Smooth muscle cell (in vitro differentiated cells): ENCODE results near the gene SLC37A1. TPM values are rescaled to one million over a fixed set of nuclear protein-coding genes. Genes with fewer than 3 reads are reported as not detected.

Source experiments
- DNase-seq: peaks from one replicate; lab custom pipeline; 2025; ENCODE audit not compliant: unreplicated experiment; lab: John Stamatoyannopoulos, UW
- H2AFZ ChIP-seq: fragments of 200-600 bp; sonication (generic); 2 replicates; pipeline ENCODE4 v1.6.0; 2016; ENCODE audit warnings: antibody characterized with exemption, low read depth, mild to moderate bottlenecking
- H3F3A ChIP-seq: fragments of 200-600 bp; sonication (generic); 2 replicates; pipeline ENCODE4 v1.6.0; 2017; ENCODE audit warnings: antibody characterized with exemption, low read depth
- H3K27ac ChIP-seq: fragments of 200-600 bp; sonication (generic); 2 replicates; pipeline ENCODE4 v1.5.1; 2016; ENCODE audit warnings: low read depth, mild to moderate bottlenecking
- H3K27me3 ChIP-seq: fragments of 200-600 bp; sonication (generic); 2 replicates; pipeline ENCODE4 v1.6.1; 2016; ENCODE audit warnings: low read depth, mild to moderate bottlenecking
- H3K36me3 ChIP-seq: fragments of 200-600 bp; sonication (generic); 2 replicates; pipeline ENCODE4 v1.5.1; 2016; ENCODE audit warnings: low read depth
- H3K4me1 ChIP-seq: fragments of 200-600 bp; sonication (generic); 2 replicates; pipeline ENCODE4 v1.5.1; 2016; ENCODE audit warnings: low read depth
- H3K4me2 ChIP-seq: fragments of 200-600 bp; sonication (generic); 2 replicates; pipeline ENCODE4 v1.6.0; 2016; ENCODE audit warnings: mild to moderate bottlenecking
- H3K4me3 ChIP-seq: fragments of 200-600 bp; sonication (generic); 2 replicates; pipeline ENCODE4 v1.5.1; 2016; ENCODE audit warnings: mild to moderate bottlenecking
- H3K79me2 ChIP-seq: fragments of 200-600 bp; sonication (generic); 2 replicates; pipeline ENCODE4 v1.6.0; 2016; ENCODE audit warnings: low read depth, mild to moderate bottlenecking
- H3K9ac ChIP-seq: fragments of 200-600 bp; sonication (generic); 2 replicates; pipeline ENCODE4 v1.6.0; 2016; ENCODE audit warnings: low read depth
- H3K9me3 ChIP-seq: fragments of 200-600 bp; sonication (generic); replicated peaks from 2 replicates; pipeline ENCODE4 v1.5.1; 2016; ENCODE audit warnings: low read depth
- H4K20me1 ChIP-seq: fragments of 200-600 bp; sonication (generic); 2 replicates; pipeline ENCODE4 v1.6.0; 2016; ENCODE audit warnings: low read depth
- CTCF ChIP-seq: fragments of 200-600 bp; sonication (generic); IDR thresholded peaks from 2 replicates; pipeline ENCODE4 v1.5.1; 2017; ENCODE audit warnings: borderline replicate concordance, mild to moderate bottlenecking, antibody characterized with exemption; ENCODE audit not compliant: insufficient read depth, poor library complexity, severe bottlenecking
- WGBS: methylation state at CpG from one replicate; pipeline ENCODE4 v1.1.7; 2016; ENCODE audit warnings: low lambda C conversion rate; 5-methylcytosine and 5-hydroxymethylcytosine counted together
- polyA plus RNA-seq: library from polyadenylated mRNA; unstranded; fragments of >200 nt; fragmentation: Nextera tagmentation; extraction: Ambion mirVana; gene quantifications from 2 replicates; pipeline ENCODE4 v1.2.1, GENCODE V29; 2016
- total RNA-seq: library from RNA; depleted of rRNA; stranded (reverse); fragments of >200 nt; gene quantifications from 2 replicates; pipeline ENCODE4 v1.2.3, GENCODE V29; 2014

Gene SLC37A1
- total and polyA plus RNA-seq, 2 experiments from 2014 or later, result 15.0 to 18.0 TPM

DNA sequence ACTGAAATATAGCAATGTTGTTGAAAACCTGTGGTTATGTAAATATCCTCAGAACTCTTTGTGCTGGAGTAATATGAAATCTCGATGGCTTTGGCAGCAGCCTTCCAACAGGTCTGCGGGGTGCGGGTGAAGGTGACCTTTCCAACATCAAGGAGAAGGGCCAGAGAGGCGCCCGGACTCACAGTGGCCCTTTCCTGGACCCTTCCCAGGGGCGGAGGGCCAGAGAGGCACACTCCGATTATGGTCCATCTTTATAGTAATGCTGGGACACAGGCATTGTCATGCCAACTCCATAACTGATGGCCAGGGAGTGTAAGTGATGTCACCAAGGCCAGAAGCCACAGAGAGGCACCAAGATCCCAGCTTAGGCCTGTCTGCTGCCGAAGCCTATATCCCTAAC, 18.1 kb downstream of the SLC37A1 start:
- Histone ChIP-seq H3K4me2 (no peak overlapping the region), H4K20me1 (no peaks in the 10 kb centered on the region), H3K36me3 (no peaks in the 10 kb centered on the region), H3F3A (no peaks in the 10 kb centered on the region), H3K4me3 (no peak overlapping the region), H3K79me2 (no peaks in the 10 kb centered on the region), H3K9ac (no peak overlapping the region), H2AFZ (no peak overlapping the region), H3K9me3 (no peaks in the 10 kb centered on the region), H3K4me1 (peaks cover under 1% of the 10 kb centered on the region), H3K27me3 (no peaks in the 10 kb centered on the region), H3K27ac (no peak overlapping the region)
- no peak for DNase-seq
- WGBS, result 95% methylated on average over 8 of the region's 8 CpGs
- TF ChIP-seq CTCF, result no peak

DNA sequence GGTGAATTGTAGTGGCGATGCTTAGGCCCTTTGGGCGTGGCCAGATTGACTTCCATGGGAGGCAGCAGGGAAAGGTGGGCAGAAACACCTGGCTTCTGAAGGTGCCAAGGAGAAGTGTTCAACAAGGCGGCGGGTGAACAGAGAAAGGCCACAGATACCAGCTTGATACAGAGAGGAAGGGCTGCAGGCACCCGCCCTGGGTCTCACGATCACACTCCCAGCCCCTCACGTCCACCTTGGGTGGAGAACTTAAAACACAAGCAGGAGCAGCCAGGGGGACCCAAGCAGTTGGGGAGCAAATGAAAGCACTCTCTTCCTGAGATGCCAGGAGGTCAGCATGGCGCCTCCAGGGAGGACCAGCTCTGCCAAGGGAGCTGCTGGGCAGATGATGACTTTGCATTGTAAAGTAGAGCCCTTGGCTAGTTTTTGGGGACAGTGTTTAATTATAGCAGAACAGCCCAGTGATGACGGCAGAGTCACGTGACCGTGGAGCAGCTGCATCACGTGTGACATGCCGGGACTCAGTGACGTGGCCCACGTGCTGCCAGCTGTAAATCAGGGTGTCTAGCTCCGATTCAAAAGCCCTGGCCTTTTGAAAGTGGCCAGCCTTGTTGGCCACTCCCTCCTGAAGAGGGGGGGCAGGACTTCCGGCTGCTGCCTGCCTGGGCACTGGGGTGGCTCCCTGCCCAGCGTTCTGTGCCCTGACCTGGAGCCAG, 19.0 kb downstream of the SLC37A1 start:
- no peak overlapping the region for H2AFZ ChIP-seq

DNA sequence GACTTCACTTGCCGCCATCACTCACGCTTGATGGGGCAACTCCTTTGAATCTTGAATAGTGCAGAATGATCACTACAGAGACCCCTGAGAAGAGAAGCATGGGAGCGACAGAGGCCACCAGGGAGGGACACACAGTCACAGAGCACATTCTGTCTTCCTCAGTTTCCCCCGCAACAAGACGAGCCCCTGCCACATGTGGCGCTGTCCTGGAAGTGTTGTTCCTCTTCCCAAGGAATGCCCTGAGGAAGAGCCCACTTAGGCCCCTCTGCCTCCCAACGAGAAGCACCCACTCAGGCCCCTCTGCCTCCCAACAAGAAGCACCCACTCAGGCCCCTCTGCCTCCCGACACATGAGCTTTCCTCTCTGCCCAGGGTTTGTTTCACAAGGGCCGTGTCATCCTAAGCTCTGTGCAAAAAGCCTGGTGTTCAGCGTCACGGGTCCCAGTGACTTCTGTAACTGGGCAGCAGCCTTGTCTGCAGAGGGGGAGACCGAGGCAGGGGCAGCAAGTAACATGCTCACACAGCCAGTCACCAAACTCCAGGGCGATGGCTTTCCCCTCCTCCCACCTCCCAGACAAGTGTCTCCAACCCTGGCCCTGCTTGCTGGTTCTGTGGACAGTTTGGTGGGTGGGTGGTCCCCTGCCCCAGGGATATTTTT, 19.8 kb downstream of the SLC37A1 start:
- peaks cover 7% of the 10 kb centered on the region for H3F3A ChIP-seq
- no peak for DNase-seq
- H3K27ac ChIP-seq, result no peak overlapping the region
- no peak overlapping the region for H2AFZ ChIP-seq
- no peaks in the 10 kb centered on the region for H3K36me3 ChIP-seq
- H3K9ac ChIP-seq, result no peak overlapping the region
- TF ChIP-seq CTCF, result no peak
- H3K9me3 ChIP-seq, result no peaks in the 10 kb centered on the region
- WGBS, result 97% methylated on average over 13 of the region's 13 CpGs
- no peaks in the 10 kb centered on the region for H4K20me1 ChIP-seq
- no peaks in the 10 kb centered on the region for H3K4me1 ChIP-seq
- H3K4me2 ChIP-seq, result no peak overlapping the region
- H3K27me3 ChIP-seq, result no peaks in the 10 kb centered on the region
- no peak overlapping the region for H3K4me3 ChIP-seq
- no peaks in the 10 kb centered on the region for H3K79me2 ChIP-seq

More for the DNA sequence above, 19.0 kb downstream of the SLC37A1 start:
- no peaks in the 10 kb centered on the region for H3K36me3 ChIP-seq
- no peak for DNase-seq
- no peak for TF ChIP-seq CTCF
- H3K9ac ChIP-seq, result no peak overlapping the region
- 97% methylated on average over 18 of the region's 18 CpGs for WGBS
- H3K27me3 ChIP-seq, result no peaks in the 10 kb centered on the region
- no peaks in the 10 kb centered on the region for H3K4me1 ChIP-seq
- no peaks in the 10 kb centered on the region for H3F3A ChIP-seq
- no peaks in the 10 kb centered on the region for H3K79me2 ChIP-seq
- no peak overlapping the region for H3K4me3 ChIP-seq
- H3K9me3 ChIP-seq, result no peaks in the 10 kb centered on the region
- no peak overlapping the region for H3K4me2 ChIP-seq
- no peak overlapping the region for H3K27ac ChIP-seq
- H4K20me1 ChIP-seq, result no peaks in the 10 kb centered on the region

DNA sequence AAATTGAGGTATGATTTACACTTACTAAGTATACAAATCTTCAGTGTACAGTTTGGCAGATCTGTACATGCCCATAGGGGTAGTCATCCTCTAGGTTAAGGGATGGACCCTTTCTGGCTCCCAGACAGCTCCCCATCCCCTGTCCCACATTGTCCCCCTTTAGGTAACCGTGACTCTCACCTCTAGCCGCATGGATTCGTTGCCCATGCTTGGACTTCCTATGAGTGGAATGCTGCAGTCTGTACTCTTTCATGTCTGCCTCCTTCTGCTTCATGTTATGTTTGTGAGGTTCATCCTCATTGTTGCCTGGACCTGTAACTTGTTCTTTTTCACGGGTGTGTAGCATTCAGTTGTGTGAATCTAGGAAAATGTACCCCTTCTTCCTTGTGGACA, 20.3 kb downstream of the SLC37A1 start:
- H2AFZ ChIP-seq, result no peak overlapping the region
- no peaks in the 10 kb centered on the region for H3K79me2 ChIP-seq
- 95% methylated on average over 4 of the region's 4 CpGs for WGBS
- H3K9me3 ChIP-seq, result no peaks in the 10 kb centered on the region
- no peaks in the 10 kb centered on the region for H3K36me3 ChIP-seq
- H3K4me1 ChIP-seq, result no peaks in the 10 kb centered on the region
- no peak overlapping the region for H3K27ac ChIP-seq
- DNase-seq, result no peak
- no peak overlapping the region for H3K4me2 ChIP-seq
- H3K4me3 ChIP-seq, result no peak overlapping the region
- H3F3A ChIP-seq, result peaks cover 10% of the 10 kb centered on the region
- no peaks in the 10 kb centered on the region for H4K20me1 ChIP-seq
- TF ChIP-seq CTCF, result no peak
- H3K27me3 ChIP-seq, result no peaks in the 10 kb centered on the region
- no peak overlapping the region for H3K9ac ChIP-seq
